Adrenal gland (tissue), 5 donors: ENCODE data around the gene DCAF8L2.

Experiments used
- POLR2A ChIP-seq, 2 donors: fragments of 450-650 bp; IDR thresholded peaks; one replicate each; pipeline ENCODE4 v1.6.1; 2017; ENCODE audit warnings: antibody characterized with exemption in 2 of 2, mild to moderate bottlenecking in 2 of 2, moderate library complexity in 1 of 2
- TF ChIP-seq, protein P1 (sequence below), 6 experiments: fragments of 450-650 bp in 4 of 6; fragments of 200-600 bp in 2 of 6; sonication (generic) in 1 of 6; IDR thresholded peaks; 1 replicate in 5 of 6; 2 replicates in 1 of 6; pipeline versions ENCODE4 v1.5.1 to v1.8.0; 2016 to 2021; ENCODE audit warnings: antibody characterized with exemption in 6 of 6, mild to moderate bottlenecking in 2 of 6, moderate library complexity in 1 of 6
- donor health status: DM: no; HTN: no; CAD: no.

DNA sequence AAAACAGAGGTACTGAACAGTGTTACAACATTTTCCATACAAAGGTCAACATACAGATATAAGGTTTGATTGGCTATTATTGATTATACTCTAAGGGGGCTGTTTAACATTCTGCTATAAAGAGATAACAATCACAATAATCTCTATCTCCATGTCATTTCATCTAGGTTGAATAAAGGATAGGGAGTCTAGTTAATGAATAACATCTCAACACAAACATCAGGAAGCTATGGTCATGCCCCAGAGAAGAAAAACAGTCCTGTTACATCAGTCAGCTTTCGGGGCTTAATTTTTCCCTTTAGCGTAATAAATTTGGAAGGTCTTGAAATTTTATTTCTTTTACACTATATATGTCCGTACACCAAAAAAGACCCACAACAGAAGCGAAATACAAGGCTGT lies 41.5 kb upstream of the DCAF8L2 start:
- TF ChIP-seq, protein P1, sequence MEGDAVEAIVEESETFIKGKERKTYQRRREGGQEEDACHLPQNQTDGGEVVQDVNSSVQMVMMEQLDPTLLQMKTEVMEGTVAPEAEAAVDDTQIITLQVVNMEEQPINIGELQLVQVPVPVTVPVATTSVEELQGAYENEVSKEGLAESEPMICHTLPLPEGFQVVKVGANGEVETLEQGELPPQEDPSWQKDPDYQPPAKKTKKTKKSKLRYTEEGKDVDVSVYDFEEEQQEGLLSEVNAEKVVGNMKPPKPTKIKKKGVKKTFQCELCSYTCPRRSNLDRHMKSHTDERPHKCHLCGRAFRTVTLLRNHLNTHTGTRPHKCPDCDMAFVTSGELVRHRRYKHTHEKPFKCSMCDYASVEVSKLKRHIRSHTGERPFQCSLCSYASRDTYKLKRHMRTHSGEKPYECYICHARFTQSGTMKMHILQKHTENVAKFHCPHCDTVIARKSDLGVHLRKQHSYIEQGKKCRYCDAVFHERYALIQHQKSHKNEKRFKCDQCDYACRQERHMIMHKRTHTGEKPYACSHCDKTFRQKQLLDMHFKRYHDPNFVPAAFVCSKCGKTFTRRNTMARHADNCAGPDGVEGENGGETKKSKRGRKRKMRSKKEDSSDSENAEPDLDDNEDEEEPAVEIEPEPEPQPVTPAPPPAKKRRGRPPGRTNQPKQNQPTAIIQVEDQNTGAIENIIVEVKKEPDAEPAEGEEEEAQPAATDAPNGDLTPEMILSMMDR (IDR thresholded peaks at IDR 0.05) = no peak
- no peak for TF ChIP-seq POLR2A (IDR thresholded peaks at IDR 0.05)
